Testis (tissue), 2 donors: ENCODE data around the gene COL5A1.

ENCODE experiments used
- POLR2A ChIP-seq: fragments of 450-650 bp; IDR thresholded peaks from one replicate; pipeline ENCODE4 v1.6.1; 2017; ENCODE audit warnings: antibody characterized with exemption, mild to moderate bottlenecking, moderate library complexity
- TF ChIP-seq, protein P1 (sequence below), 3 experiments: fragments of 450-650 bp in 2 of 3; fragments of 200-600 bp in 1 of 3; sonication (generic) in 1 of 3; IDR thresholded peaks; one replicate each; pipeline ENCODE4 v1.5.1; 2016 to 2019; ENCODE audit warnings: antibody characterized with exemption in 3 of 3, mild to moderate bottlenecking in 2 of 3, moderate library complexity in 1 of 3

- TF ChIP-seq, protein P1, sequence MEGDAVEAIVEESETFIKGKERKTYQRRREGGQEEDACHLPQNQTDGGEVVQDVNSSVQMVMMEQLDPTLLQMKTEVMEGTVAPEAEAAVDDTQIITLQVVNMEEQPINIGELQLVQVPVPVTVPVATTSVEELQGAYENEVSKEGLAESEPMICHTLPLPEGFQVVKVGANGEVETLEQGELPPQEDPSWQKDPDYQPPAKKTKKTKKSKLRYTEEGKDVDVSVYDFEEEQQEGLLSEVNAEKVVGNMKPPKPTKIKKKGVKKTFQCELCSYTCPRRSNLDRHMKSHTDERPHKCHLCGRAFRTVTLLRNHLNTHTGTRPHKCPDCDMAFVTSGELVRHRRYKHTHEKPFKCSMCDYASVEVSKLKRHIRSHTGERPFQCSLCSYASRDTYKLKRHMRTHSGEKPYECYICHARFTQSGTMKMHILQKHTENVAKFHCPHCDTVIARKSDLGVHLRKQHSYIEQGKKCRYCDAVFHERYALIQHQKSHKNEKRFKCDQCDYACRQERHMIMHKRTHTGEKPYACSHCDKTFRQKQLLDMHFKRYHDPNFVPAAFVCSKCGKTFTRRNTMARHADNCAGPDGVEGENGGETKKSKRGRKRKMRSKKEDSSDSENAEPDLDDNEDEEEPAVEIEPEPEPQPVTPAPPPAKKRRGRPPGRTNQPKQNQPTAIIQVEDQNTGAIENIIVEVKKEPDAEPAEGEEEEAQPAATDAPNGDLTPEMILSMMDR (IDR thresholded peaks at IDR 0.05): no peak
- no peak for TF ChIP-seq POLR2A
Measured at GRCh38 chr9:134724202-134724911, 82.8 kb downstream of the COL5A1 start.
